Sciatic nerve (tissue), 2 donors: Measurements from ENCODE around the gene DCUN1D2. TPM values are rescaled to one million over a fixed set of nuclear protein-coding genes. Genes with fewer than 3 reads are reported as not detected.

Experiments used
- ATAC-seq: fragments of 200-7000 bp; cut with Tn5 transposase; one replicate; pipeline ENCODE4 v1.9.1; 2020; ENCODE audit warnings: mild to moderate bottlenecking, moderate library complexity
- DNase-seq: peaks from one replicate; pipeline ENCODE4 v3.0.0-alpha.2; 2020; ENCODE audit warnings: low spot score
- intact Hi-C: fragments of 100-400 bp; cut with DNase I; formaldehyde crosslinking; loops from one replicate; pipeline ENCODE4 v1.14.2; 2022
- total RNA-seq: library from RNA; stranded (reverse); fragmentation: NEBNext Ultra II Directional; extraction: Animal tissue kit (Norgen Biotek cat#: 25700); gene quantifications from one replicate; pipeline ENCODE4 v1.2.1, GENCODE V29; 2021
- donor health status: DM: no; HTN: no; CAD: no.
- donor health status: DM: no; HTN: no; CAD: no.

The DCUN1D2 gene
- total RNA-seq, 1 donor from 2014 or later: 28.3 TPM

- ATAC-seq (no peak), DNase-seq (no peak)
- intact Hi-C loops: no loop called here
These were observed 72.4 kb downstream of the DCUN1D2 start for GRCh38 chr13:113417836-113418721.

GRCh38 chr13:113417008-113417751 lies 73.3 kb downstream of the DCUN1D2 start:
- DNase-seq: no peak
- ATAC-seq: no peak
- intact Hi-C loops: no loop called here

GRCh38 chr13:113415825-113416224 lies 74.7 kb downstream of the DCUN1D2 start:
- no peak for DNase-seq
- ATAC-seq: no peak
- intact Hi-C loops: no loop called here

DNA sequence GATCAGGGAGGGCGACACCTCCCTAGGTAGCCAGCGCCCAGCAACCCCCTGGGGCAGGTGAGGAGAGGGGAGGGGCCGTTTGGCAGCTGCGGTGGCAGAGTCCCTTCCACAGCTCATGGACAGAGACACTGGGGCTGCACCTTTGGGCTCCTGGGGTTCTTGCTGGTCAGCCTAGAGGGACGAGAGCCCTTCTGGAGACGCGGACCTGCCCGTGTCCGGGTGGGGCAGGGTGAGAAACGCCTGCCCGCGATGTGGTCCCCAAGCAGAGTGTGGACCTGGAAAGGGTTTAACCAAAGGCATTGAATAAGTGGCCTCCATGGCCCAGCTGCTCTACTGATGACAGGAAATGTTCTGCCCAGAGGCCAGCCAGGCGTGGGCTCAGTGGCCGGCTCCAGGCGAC lies 75.5 kb downstream of the DCUN1D2 start:
- intact Hi-C loops: no loop called here
- ATAC-seq (no peak), DNase-seq (no peak)

GRCh38 chr13:113414335-113414734 lies 76.2 kb downstream of the DCUN1D2 start:
- no peak for DNase-seq
- intact Hi-C loops: no loop called here
- ATAC-seq: no peak

GRCh38 chr13:113413898-113414282 lies 76.6 kb downstream of the DCUN1D2 start:
- intact Hi-C loops: no loop called here
- no peak for ATAC-seq
- no peak for DNase-seq

GRCh38 chr13:113413178-113413897 lies 77.2 kb downstream of the DCUN1D2 start:
- no peak for DNase-seq
- intact Hi-C loops: no loop called here
- no peak for ATAC-seq

DNA sequence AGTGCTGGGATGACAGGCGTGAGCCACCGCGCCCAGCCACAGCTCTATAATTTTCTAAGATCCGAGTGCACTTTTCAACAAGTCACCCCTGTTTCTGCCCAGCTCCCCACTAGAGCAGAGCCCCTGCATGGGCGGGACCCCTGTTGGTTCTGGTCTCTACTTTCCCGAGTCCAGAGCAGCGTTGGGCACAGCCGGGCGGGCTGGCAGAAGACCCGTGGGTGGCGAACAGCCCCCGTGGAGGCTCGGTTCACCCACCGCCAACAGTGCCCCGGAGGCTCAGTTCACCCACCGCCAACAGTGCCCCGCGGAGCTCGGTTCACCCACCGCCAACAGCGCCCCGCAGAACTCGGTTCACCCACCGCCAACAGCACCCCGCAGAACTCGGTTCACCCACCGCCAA lies 78.1 kb downstream of the DCUN1D2 start:
- no peak for ATAC-seq
- DNase-seq: no peak
- intact Hi-C loops: no loop called here

DNA sequence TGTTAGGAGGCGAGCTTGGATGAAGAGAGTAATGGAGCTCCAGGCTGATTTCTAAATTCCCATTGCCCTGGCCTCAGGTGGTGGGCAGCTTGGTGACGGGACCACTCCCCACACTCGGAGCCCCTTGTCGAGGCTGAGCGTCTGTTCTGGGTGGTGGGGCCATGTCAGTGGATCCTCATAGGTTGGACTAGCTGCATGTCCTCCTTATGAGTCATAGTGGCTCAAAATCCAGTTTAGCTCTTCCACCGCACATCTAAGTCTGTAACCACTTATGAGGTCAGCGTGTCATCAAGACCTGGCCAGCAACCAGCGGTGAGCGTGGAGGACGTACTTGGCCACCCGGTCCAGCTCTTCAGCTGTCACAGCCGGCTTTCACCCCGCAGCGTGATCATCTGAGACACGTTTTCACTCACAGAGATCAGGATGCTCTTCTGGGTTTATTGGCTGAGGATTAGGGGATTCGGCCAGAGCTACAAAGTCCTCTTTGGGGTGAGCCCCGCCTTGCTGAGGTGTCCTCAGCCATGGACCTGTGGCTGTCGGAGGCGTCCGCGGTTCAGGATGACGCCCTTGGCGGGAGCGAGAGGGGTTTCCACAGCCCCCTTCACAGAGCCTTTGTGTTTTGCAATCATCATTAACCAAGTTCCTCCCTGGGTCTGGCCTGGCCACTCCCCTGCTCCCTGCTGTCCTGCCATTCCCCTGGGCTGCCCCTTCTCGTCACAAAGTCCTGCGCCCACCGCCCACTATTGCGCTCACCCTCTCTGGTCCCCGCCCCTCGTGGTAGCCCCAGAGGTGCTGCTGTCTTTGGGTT lies 79.1 kb downstream of the DCUN1D2 start:
- DNase-seq (peak; percentile 65), ATAC-seq (peak; percentile 72)
- intact Hi-C loops: no loop called here

- intact Hi-C loops: no loop called here
- peak; percentile 55 for DNase-seq
- ATAC-seq: peak; percentile 59
These were observed 79.9 kb downstream of the DCUN1D2 start for GRCh38 chr13:113410472-113411201.

- intact Hi-C loops: no loop called here
- peak; percentile 53 for DNase-seq
- ATAC-seq: no peak
These were observed 81.9 kb downstream of the DCUN1D2 start for GRCh38 chr13:113408562-113408961.

- ATAC-seq: peak; percentile 16
- DNase-seq: peak; percentile 54
- intact Hi-C loops: no loop called here
These were observed 82.7 kb downstream of the DCUN1D2 start for GRCh38 chr13:113407531-113408393.

DNA sequence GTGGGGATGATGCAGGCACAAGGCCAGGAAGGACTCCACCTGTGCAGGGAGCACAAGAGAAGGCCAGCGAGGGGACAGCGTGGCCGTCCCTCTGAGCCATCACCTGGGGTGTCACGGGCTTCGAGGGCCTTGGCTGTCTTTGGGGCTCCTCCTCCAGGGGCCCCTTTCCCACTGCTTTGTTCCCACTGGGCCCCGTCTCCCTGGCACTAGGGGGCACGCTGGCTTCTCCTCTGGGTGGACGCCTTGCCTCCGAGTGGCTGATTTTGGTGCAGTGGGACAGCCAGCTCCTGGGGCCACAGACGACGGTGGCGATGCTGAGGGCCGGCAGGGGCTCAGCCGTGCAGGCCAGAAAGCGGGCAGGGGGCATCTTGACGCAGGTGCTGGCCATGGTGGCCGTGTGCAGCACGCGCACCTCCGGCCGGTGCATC lies 83.4 kb downstream of the DCUN1D2 start:
- intact Hi-C loops: no loop called here
- DNase-seq (peak; percentile 54), ATAC-seq (no peak)

DNA sequence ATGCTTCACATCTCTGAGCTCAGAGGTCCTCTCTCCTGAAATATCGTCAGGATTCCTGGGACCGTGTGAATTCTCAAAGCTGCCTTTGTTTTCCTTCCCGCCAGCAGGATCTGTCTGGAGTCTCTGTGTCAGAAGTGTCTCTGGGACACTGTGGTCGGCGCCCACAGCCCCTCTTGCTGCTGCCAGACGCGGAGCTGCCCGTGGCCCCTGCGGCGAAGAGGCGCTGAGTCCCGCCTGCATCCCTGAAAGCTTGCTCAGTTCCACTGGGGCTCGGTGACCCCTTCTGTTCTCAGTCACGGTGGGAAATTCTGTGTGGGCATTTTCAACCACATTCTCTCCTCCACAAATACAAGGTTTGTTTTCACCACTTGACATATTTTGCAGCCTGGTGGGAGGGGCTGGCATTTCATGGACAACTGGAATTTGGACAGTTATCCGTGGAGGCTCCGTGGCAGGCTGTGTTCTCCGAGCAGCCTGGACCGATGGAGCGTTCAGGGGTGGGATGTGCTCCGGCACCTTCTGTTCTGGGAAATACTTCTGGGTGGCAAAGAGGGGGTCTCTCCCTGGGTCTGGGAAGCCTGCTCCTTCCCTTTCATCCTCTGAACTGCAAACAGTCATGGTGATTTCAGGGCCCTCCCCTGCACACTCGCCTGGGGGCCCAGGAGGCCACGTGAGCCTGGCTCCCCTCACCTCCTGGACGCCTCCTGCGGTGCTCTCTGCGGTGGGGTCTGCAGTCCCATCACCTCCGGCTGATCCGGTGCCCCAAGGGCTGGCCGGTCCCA lies 84.0 kb downstream of the DCUN1D2 start:
- intact Hi-C loops: no loop called here
- DNase-seq: peak; percentile 55
- no peak for ATAC-seq
